BJ (cell line): ENCODE results near the gene FCAR. TPM values are rescaled to one million over a fixed set of nuclear protein-coding genes. Genes with fewer than 3 reads are reported as not detected.
"Not testable (repeated sequence)": the region's sequence is repeated elsewhere in the genome, so short reads cannot be mapped to it uniquely, and the experiment has no call there.

Experiments
- CTCF ChIA-PET: fragments of 350-600 bp; formaldehyde crosslinking; extraction: SDS; loops from one replicate; lab custom pipeline; 2021; ENCODE audit warnings: antibody characterized with exemption, inconsistent platforms; lab: Yijun Ruan, JAX
- POLR2A ChIA-PET: fragments of 300-600 bp; sonication (Branson Sonifier 250); formaldehyde crosslinking; extraction: SDS; loops from one replicate; lab custom pipeline; 2021; ENCODE audit warnings: antibody characterized with exemption; lab: Charles Lee
- DNase-seq: peaks from one replicate; pipeline ENCODE4 v3.0.0-alpha.2; 2011; ENCODE audit warnings: low read depth
- H3K27me3 ChIP-seq: 2 replicates; pipeline ENCODE4 v1.6.0; 2011; ENCODE audit warnings: low read length; ENCODE audit not compliant: control insufficient read depth, insufficient read depth
- H3K36me3 ChIP-seq: 2 replicates; pipeline ENCODE4 v1.5.1; 2011; ENCODE audit warnings: low read length; ENCODE audit not compliant: control insufficient read depth, insufficient read depth
- H3K4me3 ChIP-seq: 2 replicates; pipeline ENCODE4 v1.5.1; 2011; ENCODE audit warnings: low read depth, mild to moderate bottlenecking, control low read depth, low read length
- CTCF ChIP-seq: IDR thresholded peaks from 2 replicates; pipeline ENCODE4 v1.5.1; 2011; ENCODE audit warnings: low read depth, mild to moderate bottlenecking, control low read depth, inconsistent platforms, low read length, moderate library complexity; ENCODE audit not compliant: insufficient read depth
- polyA minus RNA-seq: library from RNA; depleted of rRNA, polyadenylated mRNA; stranded (reverse); fragments of >200 nt; gene quantifications from 2 replicates; pipeline ENCODE4 v1.2.3, GENCODE V29; 2011; rRNA and poly(A)+ RNA removed
- polyA plus RNA-seq: library from polyadenylated mRNA; depleted of rRNA; stranded (reverse); fragments of >200 nt; gene quantifications from 2 replicates; pipeline ENCODE4 v1.2.3, GENCODE V29; 2011; rRNA removed

Gene FCAR
- polyA plus RNA-seq = not detected in 2 replicates
- polyA minus RNA-seq = not detected in 2 replicates

GRCh38 chr19:54873990-54874389 is at the start of gene FCAR:
Gene FCAR, plus strand, starts transcription at chr19:54874235. Its CDS starts 55 bp downstream, at chr19:54874290.
- POLR2A ChIA-PET = no interaction called here
- Histone ChIP-seq H3K27me3 (no peaks in the 10 kb centered on the region), H3K4me3 (no peak within 1 kb of the TSS), H3K36me3 (no peaks in the 10 kb centered on the region)
- CTCF ChIA-PET = no interaction called here
- no peak for DNase-seq
- TF ChIP-seq CTCF = no peak

- H3K4me3 ChIP-seq, CTCF ChIA-PET, H3K27me3 ChIP-seq, DNase-seq, POLR2A ChIA-PET, H3K36me3 ChIP-seq: not testable (repeated sequence)
These were observed 49.6 kb upstream of the FCAR start for GRCh38 chr19:54824416-54824815.

GRCh38 chr19:54825326-54825725 is 48.7 kb upstream of the FCAR start:
- H3K4me3 ChIP-seq, DNase-seq, CTCF ChIA-PET, H3K27me3 ChIP-seq, H3K36me3 ChIP-seq, POLR2A ChIA-PET: not testable (repeated sequence)

GRCh38 chr19:54828064-54828463 is 46.0 kb upstream of the FCAR start:
- POLR2A ChIA-PET, H3K36me3 ChIP-seq, CTCF ChIA-PET, H3K4me3 ChIP-seq, DNase-seq, H3K27me3 ChIP-seq: not testable (repeated sequence)

- H3K27me3 ChIP-seq, POLR2A ChIA-PET, H3K4me3 ChIP-seq, H3K36me3 ChIP-seq, CTCF ChIA-PET, DNase-seq: not testable (repeated sequence)
These were observed 41.5 kb upstream of the FCAR start, which contains the start of gene KIR2DS4 for GRCh38 chr19:54832496-54832895. Gene KIR2DS4, plus strand, starts transcription at chr19:54832676.

- DNase-seq, H3K4me3 ChIP-seq, CTCF ChIA-PET, H3K27me3 ChIP-seq, POLR2A ChIA-PET, H3K36me3 ChIP-seq: not testable (repeated sequence)
These were observed 38.9 kb upstream of the FCAR start for GRCh38 chr19:54835126-54835525.

- CTCF ChIA-PET, H3K4me3 ChIP-seq, H3K36me3 ChIP-seq, DNase-seq, H3K27me3 ChIP-seq, POLR2A ChIA-PET: not testable (repeated sequence)
These were observed 36.5 kb upstream of the FCAR start for GRCh38 chr19:54837522-54837921.

GRCh38 chr19:54843171-54843570 is 30.9 kb upstream of the FCAR start:
- DNase-seq, H3K27me3 ChIP-seq, POLR2A ChIA-PET, H3K36me3 ChIP-seq, CTCF ChIA-PET, H3K4me3 ChIP-seq: not testable (repeated sequence)

GRCh38 chr19:54850061-54850640 is 23.9 kb upstream of the FCAR start, which contains the start of gene KIR3DL2:
Gene KIR3DL2, plus strand, starts transcription at chr19:54850443. Its CDS starts 33 bp downstream, at chr19:54850476.
- CTCF ChIA-PET, H3K36me3 ChIP-seq, H3K4me3 ChIP-seq, POLR2A ChIA-PET, H3K27me3 ChIP-seq, DNase-seq: not testable (repeated sequence)
